ENCODE results near the gene GTF2H3.

GTF2H3 gene

DNA sequence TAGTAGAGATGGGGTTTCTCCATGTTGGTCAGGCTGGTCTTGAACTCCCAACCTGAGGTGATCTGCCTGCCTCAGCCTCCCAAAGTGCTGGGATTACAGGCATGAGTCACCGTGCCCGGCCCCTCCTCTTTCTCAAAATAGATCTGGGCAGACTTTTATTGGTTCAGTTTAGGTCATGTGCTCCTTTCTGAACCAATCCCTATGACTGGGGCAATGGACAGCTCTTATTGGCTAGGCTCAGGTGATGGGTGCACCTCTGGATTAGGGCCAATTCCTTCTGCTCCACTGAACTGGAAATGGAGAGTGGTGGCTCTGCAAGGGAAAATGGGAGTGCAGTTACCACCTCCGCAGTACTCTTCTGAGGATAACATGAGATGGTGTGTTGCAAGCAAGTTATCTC, 72.3 kb downstream of the GTF2H3 start:
- Histone ChIP-seq H3K9me3 (no peaks in the 10 kb centered on the region), H3K9ac (no peak overlapping the region), H4K20me1 (no peaks in the 10 kb centered on the region), H3K27me3 (no peaks in the 10 kb centered on the region), H3K4me2 (peak overlapping the region; percentile 30; the same call in 1 of the 2 replicates), H3K27ac (no peak overlapping the region), H3K36me3 (peaks cover 14% of the 10 kb centered on the region), H3K4me3 (no peak overlapping the region), H3K4me1 (peaks cover 6% of the 10 kb centered on the region; the same call in 1 of the 2 replicates)
- TF ChIP-seq Cebpa-rat (IDR thresholded peaks at IDR 0.05): no peak

DNA sequence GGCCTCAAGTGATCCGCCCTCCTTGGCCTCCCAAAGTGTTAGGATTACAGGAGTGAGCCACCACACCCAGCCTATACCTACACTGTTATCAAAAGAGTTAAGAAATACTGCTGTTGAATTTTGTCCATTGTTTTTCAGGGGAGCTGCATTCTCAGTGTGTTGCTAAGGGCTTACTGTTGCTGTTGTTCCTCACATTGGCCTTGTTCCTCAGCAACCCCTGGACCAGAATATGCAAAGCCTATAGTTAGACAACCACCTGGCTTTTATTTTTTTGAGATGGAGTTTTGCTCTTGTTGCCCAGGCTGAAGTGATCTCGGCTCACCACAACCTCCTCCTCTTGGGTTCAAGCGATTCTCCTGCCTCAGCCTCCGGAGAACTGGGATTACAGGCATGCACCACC, 73.8 kb downstream of the GTF2H3 start:
- H3K4me1 ChIP-seq: peaks cover 12% of the 10 kb centered on the region
- H3K4me3 ChIP-seq: no peak overlapping the region
- H3K27me3 ChIP-seq: no peaks in the 10 kb centered on the region
- TF ChIP-seq Cebpa-rat (IDR thresholded peaks at IDR 0.05): no peak
- no peak overlapping the region for H3K27ac ChIP-seq
- no peak overlapping the region for H3K9ac ChIP-seq
- 0 out of 2 replicates have a peak, but pooled peaks cover 2% of the 10 kb centered on the region for H4K20me1 ChIP-seq
- H3K36me3 ChIP-seq: peaks cover 14% of the 10 kb centered on the region
- no peaks in the 10 kb centered on the region for H3K9me3 ChIP-seq
- H3K4me2 ChIP-seq: no peak overlapping the region

Measured in BLaER1 (cell line).